ENCODE results near the gene CETP.
"Not testable (repeated sequence)": the region's sequence is repeated elsewhere in the genome, so short reads cannot be mapped to it uniquely, and the experiment has no call there.

Gene CETP

DNA sequence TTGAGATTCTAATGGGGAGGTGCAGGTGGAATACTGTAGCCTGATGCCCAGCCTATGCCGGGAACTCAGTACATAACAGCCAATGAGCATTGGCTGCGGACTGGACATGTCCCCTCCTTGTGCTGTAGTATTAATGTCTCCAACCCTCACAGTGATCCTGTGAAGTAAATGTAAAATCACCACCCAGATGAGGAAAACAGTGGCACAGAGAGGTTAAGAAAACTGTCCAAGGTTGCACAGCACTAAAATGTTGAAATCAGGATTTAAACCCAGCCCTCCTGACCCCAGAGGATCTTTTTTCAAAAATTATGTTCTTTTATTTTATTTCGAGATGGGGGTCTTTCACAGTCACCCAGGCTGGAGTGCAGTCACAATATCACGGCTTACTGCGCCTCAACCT is 35.5 kb downstream of the CETP start:
- no peak for DNase-seq (ENCODE audit: low read depth in 2 of 3, low spot score in 2 of 3)

- DNase-seq (ENCODE audit: low read depth in 2 of 3, low spot score in 2 of 3) = no peak
Observed at GRCh38 chr16:56997931-56998330, 36.2 kb downstream of the CETP start.

- DNase-seq (ENCODE audit: low read depth in 2 of 3, low spot score in 2 of 3) = no peak
Observed at GRCh38 chr16:56998352-56998751, 36.6 kb downstream of the CETP start.

GRCh38 chr16:56998861-56999260 is 37.1 kb downstream of the CETP start:
- DNase-seq (ENCODE audit: low read depth in 2 of 3, low spot score in 2 of 3) = no peak

DNA sequence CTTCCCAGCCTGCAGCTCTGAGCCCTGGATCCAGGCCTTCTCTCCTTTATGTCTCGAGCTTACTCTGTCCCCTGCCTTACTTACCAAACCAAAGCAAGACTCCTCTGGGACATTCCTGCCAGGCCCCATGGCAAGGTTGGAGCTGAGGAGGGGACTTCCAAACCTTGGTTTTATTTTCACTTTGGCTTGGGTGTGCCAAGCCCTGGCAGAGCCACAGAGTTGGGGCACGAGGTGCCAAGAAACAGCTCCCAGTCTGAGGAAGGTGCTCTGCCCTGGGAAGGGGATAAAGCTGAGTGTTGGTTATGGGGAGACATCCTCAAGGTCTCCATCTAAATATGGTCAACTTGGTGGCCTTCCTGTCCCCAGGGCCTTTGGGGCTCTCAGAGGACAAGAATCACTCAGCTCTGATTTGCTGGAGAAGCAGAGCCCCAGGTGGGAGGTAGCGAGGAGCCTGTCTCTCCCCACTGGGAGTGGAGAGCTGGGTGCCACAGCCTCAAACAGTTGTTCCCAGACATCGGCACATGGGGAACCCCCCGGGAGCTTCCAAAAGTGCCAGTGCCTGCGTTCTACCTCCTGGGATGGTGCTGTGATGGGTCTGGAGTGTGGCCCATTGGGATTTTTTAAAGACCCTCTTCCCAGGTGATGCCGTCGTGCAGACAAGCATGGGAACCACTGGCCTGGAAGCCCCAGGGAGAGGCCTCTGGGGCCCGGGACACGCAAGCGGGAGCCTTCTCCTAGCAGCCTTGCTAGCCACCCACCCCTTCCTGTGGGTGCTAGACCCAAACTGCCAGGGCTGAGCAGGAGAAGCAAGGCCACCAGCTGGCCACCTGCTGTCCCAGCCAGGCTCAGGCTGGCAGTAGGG is 37.9 kb downstream of the CETP start:
- no peak for DNase-seq (ENCODE audit: low read depth in 2 of 3, low spot score in 2 of 3)

DNA sequence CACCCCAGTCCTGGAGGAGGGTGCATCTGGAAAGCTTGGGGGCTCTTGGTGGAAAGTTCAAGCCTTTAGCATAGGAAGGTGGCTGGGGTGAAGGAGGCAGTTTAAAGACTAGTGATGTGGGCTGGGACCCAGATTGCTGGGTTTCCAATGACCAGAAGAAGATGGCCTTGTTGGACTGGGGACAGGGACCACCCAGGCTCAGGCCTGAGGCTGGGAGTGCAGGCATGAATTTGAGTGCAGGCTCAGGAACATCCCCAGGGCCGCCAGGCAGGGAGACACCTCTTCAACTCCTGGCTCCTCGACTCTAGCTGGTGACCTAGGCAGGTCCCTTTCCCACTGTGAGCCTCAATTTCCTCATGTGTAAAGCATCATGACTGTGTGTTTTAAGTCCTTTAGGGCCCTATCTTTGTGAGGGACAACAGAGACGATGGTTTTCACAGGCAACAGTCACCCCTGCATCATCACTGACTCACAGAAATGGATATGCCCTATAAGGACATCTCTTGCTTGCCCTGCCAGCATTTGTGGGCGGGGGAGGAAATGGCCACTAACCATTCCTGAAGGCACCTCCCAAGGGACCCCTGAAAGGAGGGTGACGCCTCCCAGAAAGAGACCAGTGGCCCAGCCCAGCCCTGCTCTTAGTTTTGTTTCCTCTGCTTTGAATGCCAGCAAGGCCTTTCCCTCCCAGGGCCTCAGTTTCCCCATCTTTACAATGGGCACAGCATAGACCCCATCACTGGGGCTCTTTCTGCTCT is 38.7 kb downstream of the CETP start:
- DNase-seq (ENCODE audit: low read depth in 2 of 3, low spot score in 2 of 3) = peak in 1 of 3 experiments; percentile 57

- no peak for DNase-seq (ENCODE audit: low read depth in 2 of 3, low spot score in 2 of 3)
Observed at GRCh38 chr16:57001026-57001679, 39.4 kb downstream of the CETP start.

- DNase-seq (ENCODE audit: low read depth in 2 of 3, low spot score in 2 of 3) = no peak
Observed at GRCh38 chr16:57003439-57004386, 42.0 kb downstream of the CETP start.

DNA sequence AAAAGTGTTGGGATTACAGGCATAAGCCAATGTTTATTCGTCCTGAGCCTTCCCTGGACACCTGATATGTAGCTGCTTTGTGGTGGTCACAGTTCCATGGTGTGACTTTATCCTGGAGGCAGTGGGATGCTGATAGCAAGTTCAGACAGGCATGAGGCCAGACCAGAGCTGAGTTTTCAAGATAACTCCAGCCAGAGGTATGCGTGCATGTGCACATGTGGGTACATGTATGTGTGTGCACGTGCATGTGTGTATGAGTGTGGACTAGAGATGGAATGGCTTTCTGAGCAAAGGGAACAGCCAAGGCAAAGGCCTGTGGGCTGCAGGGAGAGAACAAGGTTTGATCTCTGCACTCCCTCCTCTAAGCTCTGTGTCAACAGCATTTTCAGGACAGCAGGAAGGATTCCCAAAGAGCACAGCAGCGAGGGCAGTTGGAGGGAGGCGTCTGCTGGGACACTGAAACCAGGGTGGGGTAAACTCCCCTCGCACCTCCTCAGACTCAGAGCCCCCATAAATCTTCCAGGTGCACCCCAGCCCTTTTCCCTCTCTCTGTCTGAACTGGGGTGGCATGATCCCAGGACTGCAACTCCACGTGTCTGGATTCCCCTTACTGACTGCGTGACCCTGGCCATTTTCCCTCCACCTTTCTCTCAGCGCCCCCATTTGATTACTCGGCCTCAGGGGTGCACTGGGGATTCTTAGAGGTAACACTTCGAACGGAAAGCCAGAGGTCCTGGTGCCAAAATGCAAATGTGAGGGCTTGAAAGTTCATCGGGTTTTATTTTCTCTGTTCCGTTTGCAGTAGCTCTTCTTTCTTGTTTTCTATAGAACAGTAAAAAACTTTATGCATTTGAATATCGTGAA is 42.9 kb downstream of the CETP start:
- DNase-seq (ENCODE audit: low read depth in 2 of 3, low spot score in 2 of 3) = no peak

DNA sequence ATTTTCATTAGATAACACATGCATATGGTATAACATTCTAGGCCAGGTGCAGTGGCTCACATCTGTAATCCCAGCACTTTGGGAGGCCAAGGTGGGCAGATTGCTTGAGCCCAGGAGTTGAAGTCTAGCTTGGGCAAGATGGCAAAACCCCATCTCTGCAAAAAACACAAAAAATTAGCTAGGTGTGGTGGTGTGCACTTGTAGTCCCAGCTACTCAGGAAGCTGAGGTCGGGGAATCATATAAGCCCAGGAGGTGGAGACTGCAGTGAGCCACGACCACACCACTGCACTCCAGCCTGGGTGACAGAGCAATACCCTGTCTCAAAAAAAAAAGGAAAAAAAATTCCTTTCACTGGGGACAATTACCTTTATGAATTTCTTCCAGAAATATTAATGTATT is 43.8 kb downstream of the CETP start:
- DNase-seq (ENCODE audit: low read depth in 2 of 3, low spot score in 2 of 3) = not testable (repeated sequence)

- no peak for DNase-seq (ENCODE audit: low read depth in 2 of 3, low spot score in 2 of 3)
Observed at GRCh38 chr16:57007050-57007449, 45.3 kb downstream of the CETP start.

DNA sequence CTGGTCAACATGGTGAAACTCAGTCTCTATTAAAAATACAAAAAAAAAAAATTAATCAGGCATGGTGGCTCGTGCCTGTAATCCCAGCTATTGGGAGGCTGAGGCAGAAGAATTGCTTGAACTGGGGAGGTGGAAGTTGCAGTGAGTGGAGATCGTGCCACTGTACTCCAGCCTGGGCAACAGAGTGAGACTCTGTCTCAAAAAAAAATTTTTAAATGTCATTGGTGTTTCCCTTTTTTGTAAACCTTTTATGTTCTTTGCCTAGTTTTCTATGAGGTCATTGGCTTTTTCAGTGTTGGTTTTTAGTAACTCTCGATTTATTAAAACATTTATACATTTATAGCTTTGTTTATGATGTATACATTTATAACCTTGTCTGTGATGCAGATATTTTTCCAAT is 45.8 kb downstream of the CETP start:
- DNase-seq (ENCODE audit: low read depth in 2 of 3, low spot score in 2 of 3) = no peak

DNA sequence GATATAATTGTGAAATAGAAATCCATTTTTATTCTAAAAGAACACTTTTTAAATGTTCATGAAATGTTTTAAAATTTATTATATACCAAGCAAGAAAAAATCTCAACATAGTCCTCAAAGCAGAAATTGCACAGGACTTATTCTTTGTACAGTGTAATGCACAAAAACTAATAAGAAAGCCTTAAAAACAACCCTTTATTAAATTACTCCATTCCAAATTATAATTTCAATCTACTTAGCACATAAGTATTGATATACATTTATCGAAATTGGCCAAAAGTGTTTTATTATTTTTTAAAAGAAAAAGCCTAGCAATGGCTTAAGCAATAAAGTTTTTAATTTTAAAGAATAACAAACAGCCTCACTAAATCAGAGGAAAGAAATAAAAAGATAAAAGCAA is 46.7 kb downstream of the CETP start:
- no peak for DNase-seq (ENCODE audit: low read depth in 2 of 3, low spot score in 2 of 3)

GRCh38 chr16:57009643-57010170 is 48.0 kb downstream of the CETP start:
- no peak for DNase-seq (ENCODE audit: low read depth in 2 of 3, low spot score in 2 of 3)

GRCh38 chr16:57012353-57012752 is 50.6 kb downstream of the CETP start:
- DNase-seq (ENCODE audit: low read depth in 2 of 3, low spot score in 2 of 3) = no peak

DNA sequence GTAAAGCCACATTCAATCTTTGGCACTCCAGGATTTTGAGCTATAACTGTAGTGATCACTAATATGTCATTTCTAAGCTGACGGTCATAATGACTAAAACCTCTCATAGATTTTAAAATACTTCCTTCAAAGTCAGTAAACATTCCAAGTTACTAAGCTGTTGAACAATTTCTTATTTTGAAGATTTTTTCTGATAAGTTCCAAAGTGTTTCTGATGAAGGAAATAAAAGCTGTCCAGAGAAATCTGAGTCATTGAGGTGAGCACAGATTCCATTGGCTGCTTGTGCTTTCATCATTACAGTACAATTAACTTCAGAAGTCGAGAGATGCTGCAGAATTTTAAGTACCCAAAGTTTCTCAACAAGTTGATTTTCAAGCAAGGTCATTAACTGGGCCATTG is 51.5 kb downstream of the CETP start:
- no peak for DNase-seq (ENCODE audit: low read depth in 2 of 3, low spot score in 2 of 3)

DNA sequence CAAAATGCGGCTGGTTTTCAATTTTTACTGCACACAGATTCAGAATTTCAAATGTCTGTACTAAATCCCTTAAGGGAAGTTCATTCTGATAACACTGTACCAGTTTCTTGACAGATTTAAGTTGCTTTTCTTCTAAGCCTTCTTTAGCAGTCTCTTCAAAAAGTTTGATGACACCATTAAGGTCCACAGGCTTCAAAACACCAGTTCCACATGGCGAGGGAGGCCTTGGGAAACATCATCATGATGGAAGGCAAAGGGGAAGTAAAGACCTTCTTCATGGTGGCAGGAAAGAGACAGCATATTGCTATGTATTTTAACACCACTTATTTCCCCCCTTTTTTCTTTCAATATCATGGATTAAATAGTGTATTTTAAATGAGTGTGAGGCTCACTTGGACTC is 52.2 kb downstream of the CETP start:
- no peak for DNase-seq (ENCODE audit: low read depth in 2 of 3, low spot score in 2 of 3)

DNA sequence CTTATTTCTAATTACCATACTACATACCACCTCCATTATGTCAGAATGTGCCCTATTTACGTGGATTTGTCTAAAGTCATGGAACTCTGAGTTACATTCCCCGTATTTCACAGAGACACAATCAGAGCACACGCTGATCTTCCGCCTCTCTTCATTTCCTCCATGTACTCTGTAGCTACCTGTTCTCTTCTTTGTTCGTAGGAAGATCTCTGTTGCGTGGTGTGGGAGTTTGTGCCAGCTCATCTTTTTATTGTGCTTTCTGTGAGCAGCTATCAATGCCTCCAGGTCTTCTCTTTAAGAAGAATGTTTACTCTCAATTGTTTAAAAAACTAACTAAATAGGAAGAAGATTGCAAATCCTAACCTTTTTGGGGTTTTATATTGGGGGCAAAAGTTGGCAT is 54.6 kb downstream of the CETP start:
- DNase-seq (ENCODE audit: low read depth in 2 of 3, low spot score in 2 of 3) = no peak

- no peak for DNase-seq (ENCODE audit: low read depth in 2 of 3, low spot score in 2 of 3)
Observed at GRCh38 chr16:57016831-57017230, 55.1 kb downstream of the CETP start.

DNA sequence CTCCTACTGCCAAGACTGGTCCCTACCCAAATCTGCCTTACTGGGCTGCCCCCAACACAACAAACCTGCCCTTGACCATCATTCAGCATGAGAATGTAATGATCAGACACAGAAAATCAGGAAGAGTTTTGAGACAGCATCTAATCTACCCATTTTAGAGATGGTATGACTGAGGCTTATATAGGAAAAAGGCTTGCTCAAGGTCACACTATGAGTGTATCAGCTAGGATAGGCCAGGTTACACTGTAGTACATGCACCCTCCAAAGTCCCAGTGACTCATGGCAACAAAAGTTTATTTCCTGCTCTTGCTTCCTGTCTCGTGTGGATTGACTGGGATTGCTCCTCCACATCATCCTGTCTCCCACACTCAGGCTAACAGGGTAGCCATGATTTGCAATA is 55.5 kb downstream of the CETP start:
- no peak for DNase-seq (ENCODE audit: low read depth in 2 of 3, low spot score in 2 of 3)

Data from activated CD8-positive, alpha-beta memory T cell treated with anti-CD3 and anti-CD28 coated beads for 48 hours (primary cell).